Measurements from ENCODE around the gene RHOH.

Gene RHOH

DNA sequence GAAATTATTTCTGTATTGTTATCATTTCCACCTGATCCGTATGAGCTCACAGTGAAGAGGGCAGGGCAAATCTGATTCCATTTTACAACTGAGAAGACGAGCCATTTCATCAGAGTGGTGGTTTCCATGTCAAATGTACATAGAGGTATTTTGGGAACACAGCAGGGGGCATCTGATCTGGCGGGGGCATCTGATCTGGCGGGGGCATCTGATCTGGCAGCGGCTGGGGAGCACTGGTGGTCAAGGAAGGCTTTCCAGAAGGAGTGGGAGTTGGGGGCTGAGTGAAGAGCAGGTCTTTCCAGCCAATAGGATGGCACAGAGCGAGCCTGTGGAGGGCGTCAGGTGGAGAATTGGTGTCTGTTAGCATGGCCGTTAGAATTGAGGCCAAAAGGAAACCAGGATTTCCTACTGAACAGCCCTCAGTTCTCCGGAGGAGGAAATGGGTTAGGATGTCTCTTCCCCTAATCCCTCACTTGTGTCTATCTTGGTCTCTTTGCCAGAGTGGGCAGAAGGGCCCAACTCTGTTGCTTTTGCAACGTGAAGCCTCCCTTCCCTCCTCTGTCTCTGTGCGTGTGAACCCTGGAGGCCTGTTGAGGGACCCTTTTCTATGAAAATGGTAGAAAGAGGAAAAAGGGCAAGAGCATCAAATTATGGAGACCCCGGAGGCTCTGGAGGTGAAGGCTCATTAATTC, 41.3 kb downstream of the RHOH start:
- no peak for DNase-seq (ENCODE audit: low spot score)
- TF ChIP-seq, protein P1, sequence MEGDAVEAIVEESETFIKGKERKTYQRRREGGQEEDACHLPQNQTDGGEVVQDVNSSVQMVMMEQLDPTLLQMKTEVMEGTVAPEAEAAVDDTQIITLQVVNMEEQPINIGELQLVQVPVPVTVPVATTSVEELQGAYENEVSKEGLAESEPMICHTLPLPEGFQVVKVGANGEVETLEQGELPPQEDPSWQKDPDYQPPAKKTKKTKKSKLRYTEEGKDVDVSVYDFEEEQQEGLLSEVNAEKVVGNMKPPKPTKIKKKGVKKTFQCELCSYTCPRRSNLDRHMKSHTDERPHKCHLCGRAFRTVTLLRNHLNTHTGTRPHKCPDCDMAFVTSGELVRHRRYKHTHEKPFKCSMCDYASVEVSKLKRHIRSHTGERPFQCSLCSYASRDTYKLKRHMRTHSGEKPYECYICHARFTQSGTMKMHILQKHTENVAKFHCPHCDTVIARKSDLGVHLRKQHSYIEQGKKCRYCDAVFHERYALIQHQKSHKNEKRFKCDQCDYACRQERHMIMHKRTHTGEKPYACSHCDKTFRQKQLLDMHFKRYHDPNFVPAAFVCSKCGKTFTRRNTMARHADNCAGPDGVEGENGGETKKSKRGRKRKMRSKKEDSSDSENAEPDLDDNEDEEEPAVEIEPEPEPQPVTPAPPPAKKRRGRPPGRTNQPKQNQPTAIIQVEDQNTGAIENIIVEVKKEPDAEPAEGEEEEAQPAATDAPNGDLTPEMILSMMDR (IDR thresholded peaks at IDR 0.05) = no peak
- Histone ChIP-seq H3K27ac (no peak overlapping the region), H3K4me3 (no peak overlapping the region)

DNA sequence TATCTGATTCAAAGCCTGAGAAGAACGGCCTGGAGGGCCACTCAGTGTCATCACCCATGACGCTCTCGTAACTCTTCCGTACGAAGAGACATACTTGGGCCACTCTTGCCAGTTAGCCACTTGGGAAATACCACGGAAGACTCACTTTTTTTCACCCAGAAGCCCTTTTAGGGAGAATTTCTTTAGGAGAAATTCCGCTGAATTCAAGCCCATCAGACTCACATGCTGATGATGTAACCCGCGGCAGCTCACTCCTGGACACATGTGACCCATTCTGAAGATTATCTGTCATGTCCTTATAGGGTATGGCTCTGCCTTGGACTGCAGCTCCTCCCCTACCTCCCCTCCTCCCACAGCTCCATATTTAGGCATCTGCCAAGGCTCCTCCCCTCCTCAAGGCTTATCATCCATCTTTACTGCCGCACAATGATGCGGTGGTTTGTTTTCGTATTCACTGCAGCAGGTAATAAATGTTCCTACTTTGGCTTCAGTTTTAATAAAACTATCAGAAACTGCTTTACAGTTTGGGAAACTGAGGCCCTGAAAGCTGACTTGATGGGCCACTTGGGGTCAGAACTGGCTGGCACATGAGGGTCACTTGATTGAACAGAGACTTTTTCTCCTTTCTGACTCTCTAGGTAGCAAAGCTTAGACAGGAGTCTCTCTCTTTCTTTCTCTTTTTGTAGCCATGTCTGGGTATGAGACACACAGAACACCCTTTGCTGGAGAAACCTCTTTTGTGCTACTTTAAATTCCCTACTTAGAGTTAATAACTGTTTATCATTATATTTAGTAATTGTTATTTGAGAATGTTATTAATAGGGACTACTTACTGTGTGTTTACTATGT, 42.1 kb downstream of the RHOH start:
- Histone ChIP-seq H3K4me3 (no peak overlapping the region), H3K27ac (no peak overlapping the region)
- TF ChIP-seq, protein P1 (IDR thresholded peaks at IDR 0.05) = no peak
- no peak for DNase-seq (ENCODE audit: low spot score)

DNA sequence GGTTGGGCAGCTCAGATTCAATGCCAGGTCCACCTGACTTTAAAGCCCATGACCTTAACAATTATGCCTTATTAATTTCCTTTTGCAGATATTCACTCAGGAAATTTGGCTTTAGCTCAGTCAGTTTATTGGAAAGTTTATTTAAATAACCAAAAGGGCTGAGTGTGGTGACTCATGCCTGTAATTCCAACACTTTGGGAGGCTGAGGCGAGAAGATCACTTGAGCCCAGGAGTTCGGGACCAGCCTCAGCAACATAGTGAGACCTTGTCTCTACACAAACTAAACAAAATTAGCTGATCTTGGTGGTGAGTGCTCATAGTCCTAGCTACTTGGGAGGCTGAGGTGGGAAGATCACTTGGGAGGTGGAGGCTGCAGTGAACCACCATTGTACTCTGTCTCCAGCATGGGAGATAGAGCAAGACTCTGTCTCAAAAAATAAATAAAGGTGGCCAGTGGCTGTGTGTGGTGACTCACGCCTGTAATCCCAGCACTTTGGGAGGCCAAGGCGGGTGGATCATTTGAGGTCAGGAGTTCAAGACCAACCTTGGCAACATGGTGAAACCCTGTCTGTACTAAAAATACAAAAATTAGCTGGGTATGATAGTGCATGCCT, 43.3 kb downstream of the RHOH start:
- Histone ChIP-seq H3K4me3 (no peak overlapping the region), H3K27ac (no peak overlapping the region)
- TF ChIP-seq, protein P1 (IDR thresholded peaks at IDR 0.05) = no peak
- DNase-seq (ENCODE audit: low spot score) = no peak

DNA sequence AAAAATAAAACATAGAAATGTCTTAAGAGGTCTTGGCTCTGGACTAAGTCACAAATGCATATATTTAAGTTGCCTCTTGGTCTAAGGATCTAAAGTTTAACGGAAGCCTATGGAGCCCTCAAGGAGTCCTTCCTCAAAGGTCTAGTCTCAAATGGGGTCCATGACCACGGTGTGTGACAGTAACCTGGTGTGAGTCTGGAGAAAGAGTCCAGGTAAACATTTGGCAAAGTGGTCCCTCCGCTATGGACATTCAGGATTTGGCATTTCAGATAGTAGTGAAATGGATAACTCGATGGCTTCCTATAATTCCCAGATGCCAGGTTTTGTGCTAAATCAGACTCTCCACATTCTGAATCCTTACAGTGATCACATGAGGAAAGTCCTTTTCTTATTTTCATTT, 44.2 kb downstream of the RHOH start:
- H3K27ac ChIP-seq = no peak overlapping the region
- H3K4me3 ChIP-seq = no peak overlapping the region
- TF ChIP-seq, protein P1 (IDR thresholded peaks at IDR 0.05) = no peak
- DNase-seq (ENCODE audit: low spot score) = no peak

DNA sequence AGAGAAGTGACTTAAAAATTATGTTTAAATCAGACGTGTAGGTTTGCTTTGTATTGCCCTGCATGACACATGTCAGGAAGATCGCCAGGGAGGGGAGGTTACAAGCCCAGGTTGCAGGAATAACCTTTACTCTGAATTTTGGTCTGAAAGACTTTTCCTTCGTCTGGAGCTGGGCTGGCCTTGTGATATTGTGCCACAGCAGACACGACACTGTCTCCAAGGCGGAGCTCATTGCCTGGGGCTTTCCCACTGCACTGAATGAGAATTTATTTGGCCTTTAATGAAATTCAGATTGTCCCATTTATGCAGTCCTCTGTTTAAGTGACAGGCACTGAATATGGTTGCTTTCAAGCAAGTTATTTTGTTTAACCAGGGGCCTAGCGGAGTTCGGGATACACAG, 45.1 kb downstream of the RHOH start:
- H3K4me3 ChIP-seq = no peak overlapping the region
- TF ChIP-seq, protein P1 (IDR thresholded peaks at IDR 0.05) = no peak
- no peak overlapping the region for H3K27ac ChIP-seq
- DNase-seq (ENCODE audit: low spot score) = no peak

DNA sequence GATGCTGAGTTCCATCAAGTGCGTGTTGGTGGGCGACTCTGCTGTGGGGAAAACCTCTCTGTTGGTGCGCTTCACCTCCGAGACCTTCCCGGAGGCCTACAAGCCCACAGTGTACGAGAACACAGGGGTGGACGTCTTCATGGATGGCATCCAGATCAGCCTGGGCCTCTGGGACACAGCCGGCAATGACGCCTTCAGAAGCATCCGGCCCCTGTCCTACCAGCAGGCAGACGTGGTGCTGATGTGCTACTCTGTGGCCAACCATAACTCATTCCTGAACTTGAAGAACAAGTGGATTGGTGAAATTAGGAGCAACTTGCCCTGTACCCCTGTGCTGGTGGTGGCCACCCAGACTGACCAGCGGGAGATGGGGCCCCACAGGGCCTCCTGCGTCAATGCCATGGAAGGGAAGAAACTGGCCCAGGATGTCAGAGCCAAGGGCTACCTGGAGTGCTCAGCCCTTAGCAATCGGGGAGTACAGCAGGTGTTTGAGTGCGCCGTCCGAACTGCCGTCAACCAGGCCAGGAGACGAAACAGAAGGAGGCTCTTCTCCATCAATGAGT, 46.6 kb downstream of the RHOH start:
- Histone ChIP-seq H3K27ac (no peak overlapping the region), H3K4me3 (no peak overlapping the region)
- TF ChIP-seq, protein P1 (IDR thresholded peaks at IDR 0.05) = no peak
- no peak for DNase-seq (ENCODE audit: low spot score)

Measured in coronary artery (tissue), 2 donors.